Testis (tissue), 2 donors: ENCODE measurements around the gene NUDCD3.

ENCODE experiments used
- POLR2A ChIP-seq: fragments of 450-650 bp; IDR thresholded peaks from one replicate; pipeline ENCODE4 v1.6.1; 2017; ENCODE audit warnings: antibody characterized with exemption, mild to moderate bottlenecking, moderate library complexity
- TF ChIP-seq, protein P1 (sequence below), 3 experiments: fragments of 450-650 bp in 2 of 3; fragments of 200-600 bp in 1 of 3; sonication (generic) in 1 of 3; IDR thresholded peaks; one replicate each; pipeline ENCODE4 v1.5.1; 2016 to 2019; ENCODE audit warnings: antibody characterized with exemption in 3 of 3, mild to moderate bottlenecking in 2 of 3, moderate library complexity in 1 of 3

DNA sequence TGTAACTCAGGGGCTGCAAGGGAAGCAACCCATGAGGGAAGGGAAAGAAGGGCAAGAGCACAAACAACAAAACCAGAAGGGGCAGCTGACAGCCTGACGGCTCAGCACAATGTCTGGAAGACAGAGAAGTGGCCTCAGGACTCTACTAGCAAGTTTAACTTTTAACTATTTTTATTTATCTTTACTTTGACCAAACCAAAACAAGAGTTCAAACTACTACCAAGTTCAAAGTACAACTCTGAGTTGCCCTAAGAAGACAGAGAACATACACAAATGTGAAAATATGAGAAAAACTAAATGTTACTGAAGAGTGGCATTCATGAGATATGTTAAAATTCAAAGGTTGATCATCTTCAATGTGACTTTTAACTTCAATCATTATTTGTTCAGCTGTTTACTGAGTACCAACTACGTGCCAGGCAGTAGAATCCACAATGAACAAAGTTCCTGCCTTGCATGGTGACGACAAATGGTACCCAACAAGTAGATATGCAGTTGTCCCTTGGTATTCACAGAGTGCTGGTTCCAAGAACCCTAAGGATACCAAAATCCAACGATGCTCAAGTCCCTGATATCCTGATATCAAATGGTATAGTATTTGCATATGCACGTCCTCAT is 19.7 kb downstream of the NUDCD3 start:
- TF ChIP-seq, protein P1, sequence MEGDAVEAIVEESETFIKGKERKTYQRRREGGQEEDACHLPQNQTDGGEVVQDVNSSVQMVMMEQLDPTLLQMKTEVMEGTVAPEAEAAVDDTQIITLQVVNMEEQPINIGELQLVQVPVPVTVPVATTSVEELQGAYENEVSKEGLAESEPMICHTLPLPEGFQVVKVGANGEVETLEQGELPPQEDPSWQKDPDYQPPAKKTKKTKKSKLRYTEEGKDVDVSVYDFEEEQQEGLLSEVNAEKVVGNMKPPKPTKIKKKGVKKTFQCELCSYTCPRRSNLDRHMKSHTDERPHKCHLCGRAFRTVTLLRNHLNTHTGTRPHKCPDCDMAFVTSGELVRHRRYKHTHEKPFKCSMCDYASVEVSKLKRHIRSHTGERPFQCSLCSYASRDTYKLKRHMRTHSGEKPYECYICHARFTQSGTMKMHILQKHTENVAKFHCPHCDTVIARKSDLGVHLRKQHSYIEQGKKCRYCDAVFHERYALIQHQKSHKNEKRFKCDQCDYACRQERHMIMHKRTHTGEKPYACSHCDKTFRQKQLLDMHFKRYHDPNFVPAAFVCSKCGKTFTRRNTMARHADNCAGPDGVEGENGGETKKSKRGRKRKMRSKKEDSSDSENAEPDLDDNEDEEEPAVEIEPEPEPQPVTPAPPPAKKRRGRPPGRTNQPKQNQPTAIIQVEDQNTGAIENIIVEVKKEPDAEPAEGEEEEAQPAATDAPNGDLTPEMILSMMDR (IDR thresholded peaks at IDR 0.05): no peak
- TF ChIP-seq POLR2A: no peak
